Mesendoderm (in vitro differentiated cells): Measurements from ENCODE around the gene SPON1.
A peak's percentile ranks its signal among the peaks of the same experiment; 100 is the strongest.

Experiments
- DNase-seq: peaks from one replicate; pipeline ENCODE4 v3.0.0; 2013
- H2AK5ac ChIP-seq: 2 replicates; pipeline ENCODE4 v1.6.1; 2013; ENCODE audit warnings: low read length, inconsistent platforms
- H2BK120ac ChIP-seq: 2 replicates; pipeline ENCODE4 v1.6.1; 2013; ENCODE audit warnings: low read depth, mild to moderate bottlenecking, low read length, moderate library complexity, mixed read lengths
- H2BK15ac ChIP-seq: replicated peaks from 2 replicates; pipeline ENCODE4 v1.6.1; 2013; ENCODE audit warnings: low read depth, mild to moderate bottlenecking, moderate library complexity
- H2BK5ac ChIP-seq: 2 replicates; pipeline ENCODE4 v1.6.1; 2013; ENCODE audit warnings: low read length, inconsistent platforms
- H3K18ac ChIP-seq: 2 replicates; pipeline ENCODE4 v1.6.1; 2013; ENCODE audit warnings: mild to moderate bottlenecking, low read length, mixed read lengths
- H3K23ac ChIP-seq: one replicate; pipeline ENCODE4 v1.6.1; 2013; ENCODE audit warnings: low read length
- H3K27ac ChIP-seq: 2 replicates; pipeline ENCODE4 v1.5.1; 2013; ENCODE audit warnings: low read depth, mild to moderate bottlenecking, inconsistent platforms, low read length, moderate library complexity
- H3K27me3 ChIP-seq: 2 replicates; pipeline ENCODE4 v1.6.1; 2013; ENCODE audit warnings: low read length, control low read depth, mild to moderate bottlenecking, inconsistent platforms; ENCODE audit not compliant: insufficient read depth, poor library complexity
- H3K36me3 ChIP-seq: 2 replicates; pipeline ENCODE4 v1.6.1; 2013; ENCODE audit warnings: low read length, inconsistent platforms; ENCODE audit not compliant: control insufficient read depth, insufficient read depth
- H3K4ac ChIP-seq: one replicate; pipeline ENCODE4 v1.6.1; 2013; ENCODE audit warnings: low read depth, mild to moderate bottlenecking, low read length, moderate library complexity
- H3K4me1 ChIP-seq: 2 replicates; pipeline ENCODE4 v1.6.1; 2013; ENCODE audit warnings: low read depth, low read length, inconsistent platforms; ENCODE audit not compliant: control insufficient read depth
- H3K4me2 ChIP-seq: 2 replicates; pipeline ENCODE4 v1.6.1; 2013; ENCODE audit warnings: low read length
- H3K4me3 ChIP-seq: 2 replicates; pipeline ENCODE4 v1.5.1; 2013; ENCODE audit warnings: mild to moderate bottlenecking, low read length
- H3K56ac ChIP-seq: one replicate; pipeline ENCODE4 v1.6.1; 2013; ENCODE audit warnings: low read length
- H3K79me1 ChIP-seq: 2 replicates; pipeline ENCODE4 v1.6.1; 2013; ENCODE audit warnings: low read length, inconsistent platforms
- H3K79me2 ChIP-seq: 2 replicates; pipeline ENCODE4 v1.6.1; 2013; ENCODE audit warnings: mild to moderate bottlenecking, low read length; ENCODE audit not compliant: control insufficient read depth, insufficient read depth
- H3K9ac ChIP-seq: 2 replicates; pipeline ENCODE4 v1.6.1; 2013; ENCODE audit warnings: low read length, inconsistent platforms
- H4K5ac ChIP-seq: one replicate; pipeline ENCODE4 v1.6.1; 2013; ENCODE audit warnings: low read length
- H4K8ac ChIP-seq: one replicate; pipeline ENCODE4 v1.6.1; 2013; ENCODE audit warnings: low read depth, mild to moderate bottlenecking, control low read depth, low read length, moderate library complexity
- WGBS: extraction: QIAGEN DNeasy Blood & Tissue Kit; methylation state at CpG from one replicate; pipeline ENCODE4 v1.1.7; 2013; ENCODE audit warnings: low lambda C conversion rate, missing lambda C conversion rate; ENCODE audit not compliant: insufficient coverage; ENCODE audit errors: extremely low coverage; 5-methylcytosine and 5-hydroxymethylcytosine counted together

The SPON1 gene

DNA sequence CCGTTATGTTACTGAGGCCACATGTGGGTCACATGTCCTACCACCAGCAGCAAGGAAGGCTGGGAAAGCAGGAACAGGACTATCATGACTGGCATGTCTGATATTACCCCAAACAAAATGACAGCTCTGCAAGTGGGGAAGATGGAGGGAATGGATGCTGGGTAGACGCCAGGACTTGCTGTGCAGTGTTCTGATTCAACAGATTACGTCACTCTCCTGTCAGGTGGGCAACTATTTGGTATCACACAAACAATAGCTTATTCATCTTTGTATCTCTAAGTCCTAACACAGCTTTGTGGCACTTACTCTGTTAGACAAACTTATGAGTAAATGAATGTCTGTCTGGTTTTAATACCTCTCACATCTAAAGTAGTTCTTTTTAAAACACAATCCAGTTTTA, 105.2 kb downstream of the SPON1 start:
- Histone ChIP-seq H3K79me2 (no peaks in the 10 kb centered on the region), H3K9ac (no peak overlapping the region), H3K56ac (no peak overlapping the region), H3K79me1 (no peaks in the 10 kb centered on the region), H3K4me1 (peaks cover 2% of the 10 kb centered on the region), H2AK5ac (no peak overlapping the region), H3K27me3 (no peaks in the 10 kb centered on the region), H3K4ac (no peak overlapping the region), H3K18ac (no peak overlapping the region), H3K27ac (no peak overlapping the region), H2BK15ac (no peak overlapping the region), H4K8ac (no peak overlapping the region), H2BK5ac (no peak overlapping the region), H3K23ac (no peak overlapping the region), H3K36me3 (no peaks in the 10 kb centered on the region), H2BK120ac (no peak overlapping the region), H3K4me2 (no peak overlapping the region), H3K4me3 (no peak overlapping the region), H4K5ac (no peak overlapping the region)
- DNase-seq: no peak
- no CpG with 5 or more reads among the region's 3 CpGs for WGBS

DNA sequence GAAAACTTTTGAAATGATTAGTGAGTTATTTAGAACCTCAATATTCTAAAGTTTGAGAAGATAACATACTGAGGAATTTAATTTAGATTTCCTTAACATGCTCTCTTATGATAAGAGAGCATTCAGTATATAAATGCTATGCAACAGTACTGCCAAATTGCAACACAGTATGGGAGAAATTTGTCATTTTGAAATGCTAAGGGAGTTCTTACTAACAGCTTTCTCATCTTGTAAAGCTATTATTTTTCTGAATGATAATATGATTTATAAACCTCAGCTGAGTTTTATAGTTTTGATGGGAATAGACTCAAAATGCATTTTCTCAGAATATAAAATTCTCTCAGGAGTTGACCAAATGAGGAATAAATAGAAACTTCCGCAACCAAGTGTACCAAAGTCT, 108.4 kb downstream of the SPON1 start:
- WGBS: no CpG with 5 or more reads among the region's 1 CpG
- DNase-seq: no peak

DNA sequence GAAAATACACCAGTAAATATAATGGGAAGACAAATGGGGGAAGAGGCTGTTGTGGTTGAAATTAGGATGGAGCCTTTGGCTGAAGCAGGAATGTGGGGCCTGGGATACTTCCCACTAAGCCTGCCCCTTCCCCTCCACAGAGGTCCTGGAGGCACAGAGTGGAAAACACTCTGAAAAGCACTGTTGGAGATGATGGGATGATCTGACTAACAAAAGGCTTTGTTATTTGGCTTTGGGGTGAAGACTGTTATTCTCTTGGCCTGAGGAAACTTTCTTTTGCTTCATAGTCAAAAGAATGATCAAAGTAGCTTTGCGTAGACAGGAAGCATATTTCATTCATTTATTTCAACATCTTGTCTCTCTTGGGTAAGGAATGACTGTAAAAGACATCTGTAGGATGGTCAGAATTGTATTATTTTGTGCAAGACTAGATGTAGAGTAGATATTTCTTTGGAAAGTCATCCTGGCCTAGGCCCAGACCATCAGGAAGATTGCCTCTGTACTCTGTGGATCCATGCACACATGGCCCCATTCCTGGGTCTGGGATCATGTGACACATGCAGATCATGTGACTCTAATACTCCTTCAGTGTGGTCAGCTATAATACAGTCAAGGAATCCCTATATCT, 111.4 kb downstream of the SPON1 start:
- H3K9ac ChIP-seq: no peak overlapping the region
- no peak overlapping the region for H3K56ac ChIP-seq
- no peak overlapping the region for H2AK5ac ChIP-seq
- no peak overlapping the region for H4K8ac ChIP-seq
- no peak overlapping the region for H3K4me3 ChIP-seq
- DNase-seq: no peak
- no peak overlapping the region for H3K4me2 ChIP-seq
- no peaks in the 10 kb centered on the region for H3K4me1 ChIP-seq
- no peaks in the 10 kb centered on the region for H3K36me3 ChIP-seq
- no peak overlapping the region for H2BK120ac ChIP-seq
- no peak overlapping the region for H4K5ac ChIP-seq
- no peak overlapping the region for H3K23ac ChIP-seq
- H2BK15ac ChIP-seq: no peak overlapping the region
- H2BK5ac ChIP-seq: no peak overlapping the region
- no peaks in the 10 kb centered on the region for H3K27me3 ChIP-seq
- H3K18ac ChIP-seq: no peak overlapping the region
- no peaks in the 10 kb centered on the region for H3K79me2 ChIP-seq
- H3K27ac ChIP-seq: no peak overlapping the region
- no peaks in the 10 kb centered on the region for H3K79me1 ChIP-seq
- H3K4ac ChIP-seq: no peak overlapping the region
- WGBS: no CpG with 5 or more reads among the region's 1 CpG

More for the DNA sequence above, 108.4 kb downstream of the SPON1 start:
- no peak overlapping the region for H3K4ac ChIP-seq
- no peaks in the 10 kb centered on the region for H3K36me3 ChIP-seq
- H4K5ac ChIP-seq: no peak overlapping the region
- H2BK5ac ChIP-seq: no peak overlapping the region
- H3K27ac ChIP-seq: no peak overlapping the region
- no peak overlapping the region for H3K4me2 ChIP-seq
- no peaks in the 10 kb centered on the region for H3K79me2 ChIP-seq
- H2BK15ac ChIP-seq: no peak overlapping the region
- no peaks in the 10 kb centered on the region for H3K4me1 ChIP-seq
- H3K27me3 ChIP-seq: no peaks in the 10 kb centered on the region
- no peaks in the 10 kb centered on the region for H3K79me1 ChIP-seq
- no peak overlapping the region for H3K9ac ChIP-seq
- H3K23ac ChIP-seq: no peak overlapping the region
- no peak overlapping the region for H4K8ac ChIP-seq
- no peak overlapping the region for H2BK120ac ChIP-seq
- H3K18ac ChIP-seq: no peak overlapping the region
- H3K4me3 ChIP-seq: no peak overlapping the region
- no peak overlapping the region for H3K56ac ChIP-seq
- H2AK5ac ChIP-seq: no peak overlapping the region

DNA sequence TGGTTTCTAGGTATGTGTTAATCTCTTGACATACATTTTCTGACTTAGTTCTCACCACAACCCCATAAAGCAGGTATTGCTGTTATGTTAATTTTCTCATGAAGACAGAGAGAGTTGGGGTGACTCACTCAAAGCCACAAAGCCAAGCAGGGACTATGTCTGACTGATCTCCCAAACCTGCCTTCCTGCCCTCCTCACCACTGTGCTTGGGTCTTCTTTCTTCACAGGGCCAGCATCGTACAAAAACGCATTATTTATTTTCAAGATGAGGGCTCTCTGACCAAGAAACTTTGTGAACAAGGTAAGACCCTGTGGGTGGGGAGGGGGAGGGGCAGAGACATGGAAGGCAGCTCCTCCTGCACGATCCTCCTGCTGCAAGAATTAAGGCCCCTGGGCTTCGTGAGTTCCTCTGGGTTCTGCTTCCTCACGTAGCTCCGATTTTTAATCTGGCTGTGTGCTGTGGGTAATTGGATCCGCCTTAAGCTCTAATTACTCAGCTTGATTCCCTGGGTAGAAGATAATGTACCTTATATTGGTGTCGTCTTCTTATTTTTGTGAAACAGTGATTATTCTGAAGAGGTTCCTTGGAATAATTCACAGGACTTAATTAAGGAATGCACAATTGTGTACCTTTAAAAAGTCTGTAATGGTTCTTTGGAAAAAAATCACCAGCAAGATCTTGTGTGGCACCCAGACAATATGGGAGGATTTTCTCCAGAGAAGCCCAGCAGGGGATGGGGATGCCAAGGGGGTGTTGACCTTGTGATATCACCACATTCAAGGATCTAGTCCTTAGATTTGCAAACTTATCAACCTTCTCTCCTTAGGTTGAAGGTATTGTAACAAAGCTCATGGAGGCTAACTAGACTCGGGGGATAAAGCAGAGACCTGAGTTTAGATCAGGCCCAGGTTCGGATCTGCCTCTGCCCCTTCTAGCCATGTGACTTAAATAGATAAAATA, 112.9 kb downstream of the SPON1 start:
- no peaks in the 10 kb centered on the region for H3K4me1 ChIP-seq
- no peaks in the 10 kb centered on the region for H3K79me2 ChIP-seq
- no CpG with 5 or more reads among the region's 10 CpGs for WGBS
- H3K4me3 ChIP-seq: no peak overlapping the region
- no peak overlapping the region for H3K4ac ChIP-seq
- no peak overlapping the region for H3K27ac ChIP-seq
- H3K18ac ChIP-seq: no peak overlapping the region
- no peak overlapping the region for H3K9ac ChIP-seq
- no peak overlapping the region for H4K5ac ChIP-seq
- no peaks in the 10 kb centered on the region for H3K27me3 ChIP-seq
- peak; percentile 73 for DNase-seq
- H3K23ac ChIP-seq: no peak overlapping the region
- H2BK15ac ChIP-seq: no peak overlapping the region
- no peaks in the 10 kb centered on the region for H3K36me3 ChIP-seq
- H3K79me1 ChIP-seq: no peaks in the 10 kb centered on the region
- no peak overlapping the region for H4K8ac ChIP-seq
- no peak overlapping the region for H3K4me2 ChIP-seq
- H3K56ac ChIP-seq: no peak overlapping the region
- no peak overlapping the region for H2AK5ac ChIP-seq
- no peak overlapping the region for H2BK5ac ChIP-seq
- no peak overlapping the region for H2BK120ac ChIP-seq

DNA sequence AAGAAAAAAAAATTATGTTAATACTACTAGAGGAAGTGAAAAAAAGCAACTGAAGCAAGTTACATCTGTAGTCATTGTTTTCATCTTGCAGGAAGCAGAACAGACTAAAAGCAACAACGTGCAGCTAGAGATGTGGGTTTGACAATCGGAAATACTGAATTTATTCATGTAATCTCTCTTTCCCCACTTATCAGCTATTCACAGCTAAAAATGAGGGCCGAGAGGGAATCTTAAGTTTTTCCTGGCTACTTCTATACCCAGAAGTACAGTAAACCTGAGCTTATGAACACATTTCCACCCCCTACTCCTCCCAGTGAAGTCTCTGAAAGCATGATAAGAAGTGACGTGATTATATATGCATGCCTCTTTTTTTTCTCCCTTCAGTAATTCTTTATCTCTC, 116.5 kb downstream of the SPON1 start:
- Histone ChIP-seq H2BK15ac (no peak overlapping the region), H3K79me2 (no peaks in the 10 kb centered on the region), H4K5ac (no peak overlapping the region), H3K18ac (no peak overlapping the region), H3K79me1 (no peaks in the 10 kb centered on the region), H3K4me3 (no peak overlapping the region), H3K27ac (no peak overlapping the region), H3K4me2 (no peak overlapping the region), H2BK5ac (no peak overlapping the region), H3K4me1 (no peaks in the 10 kb centered on the region), H2AK5ac (no peak overlapping the region), H3K27me3 (no peaks in the 10 kb centered on the region), H4K8ac (no peak overlapping the region), H3K23ac (no peak overlapping the region), H3K9ac (no peak overlapping the region), H3K36me3 (no peaks in the 10 kb centered on the region), H3K56ac (no peak overlapping the region), H3K4ac (no peak overlapping the region), H2BK120ac (no peak overlapping the region)
- WGBS: no CpG with 5 or more reads among the region's 4 CpGs
- DNase-seq: no peak
